HG02763 (cell line): ENCODE data around the gene TEAD4.

Experiments used
- ATAC-seq: cut with Tn5 transposase; IDR thresholded peaks from one replicate; pipeline ENCODE4 v1.9.1; 2021; ENCODE audit warnings: mild to moderate bottlenecking, moderate library complexity; ENCODE audit not compliant: unreplicated experiment

Gene TEAD4

DNA sequence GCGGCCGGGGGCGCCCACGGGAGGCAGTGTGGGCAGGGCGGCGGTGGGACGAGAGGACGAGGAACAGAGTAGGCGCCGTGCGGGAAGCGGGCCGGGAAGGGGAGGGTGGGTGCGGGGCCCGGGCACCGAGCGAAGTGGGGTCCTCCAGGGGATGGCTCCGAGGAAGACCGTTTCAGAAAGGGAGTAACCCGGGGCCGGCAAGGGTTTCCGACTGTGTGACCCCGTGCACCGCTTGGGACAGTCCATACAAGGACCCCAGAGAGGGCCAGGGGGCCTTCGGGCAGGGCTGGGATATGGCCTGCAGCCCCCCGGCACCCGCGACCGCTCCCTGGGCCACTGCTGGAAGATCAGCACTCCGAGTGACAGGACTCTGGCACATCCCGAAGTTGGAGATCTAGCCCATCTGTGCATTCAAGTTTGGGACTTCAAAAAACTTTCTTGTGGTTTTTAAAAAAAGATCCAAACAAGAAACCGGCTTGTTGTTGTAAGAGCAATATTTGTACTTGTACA, 118.4 kb downstream of the TEAD4 start:
- peak; percentile 9 for ATAC-seq

DNA sequence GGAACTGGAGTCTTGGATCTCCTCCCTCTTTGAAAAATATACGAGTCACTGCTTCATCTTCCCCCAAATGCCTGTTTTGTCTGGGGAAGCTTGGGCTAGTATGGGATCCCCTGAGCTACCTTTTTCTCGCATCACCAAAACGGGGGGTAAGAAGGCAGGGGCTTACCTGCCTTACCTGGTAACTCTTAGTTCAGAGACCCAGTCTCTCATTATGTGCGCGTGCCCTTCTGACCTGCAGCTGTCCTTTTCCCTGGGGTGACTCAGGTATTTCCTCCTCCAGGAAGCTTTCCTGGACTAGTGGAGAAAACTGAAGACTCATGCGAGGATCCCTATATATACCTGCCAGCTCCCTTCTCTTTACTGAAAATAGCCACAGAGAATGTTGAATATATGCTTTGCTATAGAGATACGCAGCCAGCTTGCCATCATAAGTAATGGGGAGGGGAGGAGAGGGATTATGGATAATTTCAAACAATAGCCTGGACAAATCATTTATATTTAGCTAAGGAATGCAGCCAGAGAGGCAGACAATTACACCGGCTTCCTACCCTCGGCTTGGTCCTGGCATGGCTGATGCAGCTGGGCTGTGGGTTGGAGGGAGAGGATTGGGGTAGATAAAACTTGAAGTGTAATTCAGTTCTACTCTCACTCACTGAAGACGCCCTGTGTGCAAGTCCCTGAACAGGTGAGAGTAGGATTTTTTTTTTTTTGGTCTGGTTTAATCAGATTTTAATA, 119.1 kb downstream of the TEAD4 start:
- no peak for ATAC-seq

DNA sequence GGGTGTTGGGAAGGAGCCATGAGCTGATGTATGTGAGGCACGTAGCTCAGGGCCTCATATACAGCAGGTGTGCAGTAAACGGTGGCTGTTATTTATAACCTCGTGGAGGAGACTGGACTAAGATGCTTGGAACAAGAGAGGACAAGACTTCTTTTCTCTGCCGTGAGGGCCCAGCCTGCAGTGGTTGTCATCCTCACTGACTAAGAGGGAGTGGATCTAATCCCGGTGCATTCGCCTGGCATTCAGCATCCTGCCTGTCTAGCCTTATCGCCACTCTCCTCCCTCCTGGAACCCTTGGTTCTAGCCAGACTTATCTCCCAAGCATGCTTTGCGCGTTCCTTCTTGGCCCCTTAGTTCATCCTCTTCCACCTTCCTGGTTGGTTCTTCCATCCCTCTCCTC, 121.9 kb downstream of the TEAD4 start:
- ATAC-seq: no peak

DNA sequence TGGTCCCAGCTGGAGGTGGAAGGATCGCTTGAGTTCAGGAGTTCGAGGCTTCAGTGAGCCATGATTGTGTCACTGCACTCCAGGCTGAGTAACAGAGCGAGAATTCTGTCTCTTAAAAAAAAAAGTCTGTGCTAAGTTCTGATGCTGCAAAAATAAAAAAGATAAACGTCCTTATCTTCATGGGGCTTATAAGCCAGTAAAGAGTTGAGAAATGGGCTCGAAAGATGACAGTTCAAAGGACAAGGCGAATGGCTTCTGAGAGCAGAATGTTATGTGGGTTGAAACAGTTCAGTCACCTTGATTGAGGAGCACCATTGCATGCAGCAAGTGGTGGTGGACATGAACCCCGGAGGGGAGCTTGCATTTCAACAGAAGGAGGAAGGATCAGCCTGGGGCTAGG, 122.7 kb downstream of the TEAD4 start:
- no peak for ATAC-seq

DNA sequence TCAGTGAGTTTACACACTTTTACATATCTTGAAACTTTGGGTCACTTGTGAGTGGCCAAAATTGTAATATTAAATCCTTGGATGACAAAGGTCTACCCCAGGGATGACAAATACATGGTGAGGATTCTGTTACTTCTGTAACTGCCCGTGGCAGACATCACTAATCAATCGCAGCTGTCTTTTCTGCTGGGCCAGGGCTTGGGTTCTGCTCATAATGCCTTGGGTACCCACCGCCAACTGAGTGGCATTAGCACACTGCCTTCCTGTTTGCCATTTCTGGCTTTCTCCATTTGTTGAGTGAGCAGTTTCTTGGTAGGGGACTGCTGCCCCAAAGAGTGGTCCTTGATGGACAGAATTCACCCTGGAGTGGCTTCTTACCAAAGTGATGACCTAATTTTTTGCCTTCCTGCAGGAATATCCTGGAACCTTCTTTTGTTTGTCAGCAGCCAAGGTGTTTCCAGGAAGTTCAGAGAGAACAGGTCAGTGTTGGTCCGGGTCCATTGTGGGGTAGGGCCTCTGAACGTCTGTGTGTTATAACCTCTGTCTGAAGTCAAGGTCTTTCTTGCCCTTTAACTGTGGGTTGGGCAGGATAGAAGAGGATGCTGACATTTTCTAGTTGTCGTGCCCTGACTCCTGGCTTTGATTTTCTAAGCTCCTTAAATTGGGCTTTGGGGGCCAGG, 124.2 kb downstream of the TEAD4 start:
- ATAC-seq: no peak

DNA sequence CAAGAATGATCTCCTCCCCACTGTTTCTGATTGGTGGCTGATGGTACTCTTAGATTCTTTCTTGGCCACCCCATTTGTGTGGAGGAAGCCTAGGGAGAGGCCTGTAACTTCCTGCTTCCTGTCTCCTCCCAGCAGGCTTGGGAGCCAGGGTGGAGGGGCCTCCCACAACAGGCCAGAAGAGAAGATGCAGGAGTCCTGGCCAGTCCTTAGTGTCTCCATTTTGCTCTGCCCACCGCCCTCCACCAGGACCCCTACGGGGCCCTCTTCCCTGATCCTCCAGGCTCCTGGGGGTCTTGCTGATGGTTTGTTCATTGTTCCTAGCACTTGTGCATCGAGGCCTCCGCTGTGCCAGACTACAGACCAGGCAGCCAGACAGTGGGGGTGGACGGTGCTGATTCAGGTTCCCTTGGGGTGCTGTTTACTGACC, 124.7 kb downstream of the TEAD4 start:
- no peak for ATAC-seq

DNA sequence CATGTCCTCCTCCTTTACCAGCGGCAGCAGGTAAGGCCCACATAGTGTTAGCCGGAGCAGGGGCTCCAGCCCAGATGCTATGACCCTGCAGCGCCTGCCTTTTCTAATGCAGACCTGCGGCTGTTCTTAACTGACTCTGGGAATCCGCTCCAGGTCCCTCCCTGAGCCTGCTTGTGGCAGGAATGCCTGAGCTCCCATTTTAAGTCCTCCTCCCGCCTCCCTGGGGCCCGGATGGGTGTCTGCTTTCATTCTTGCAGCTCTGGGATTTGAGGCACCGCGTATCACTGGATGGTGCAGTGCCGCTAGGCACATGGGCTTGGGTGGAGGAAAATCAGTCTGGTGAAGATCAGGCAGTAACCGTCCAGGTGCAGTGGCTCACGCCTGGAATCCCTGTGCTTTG, 125.5 kb downstream of the TEAD4 start:
- ATAC-seq: no peak

DNA sequence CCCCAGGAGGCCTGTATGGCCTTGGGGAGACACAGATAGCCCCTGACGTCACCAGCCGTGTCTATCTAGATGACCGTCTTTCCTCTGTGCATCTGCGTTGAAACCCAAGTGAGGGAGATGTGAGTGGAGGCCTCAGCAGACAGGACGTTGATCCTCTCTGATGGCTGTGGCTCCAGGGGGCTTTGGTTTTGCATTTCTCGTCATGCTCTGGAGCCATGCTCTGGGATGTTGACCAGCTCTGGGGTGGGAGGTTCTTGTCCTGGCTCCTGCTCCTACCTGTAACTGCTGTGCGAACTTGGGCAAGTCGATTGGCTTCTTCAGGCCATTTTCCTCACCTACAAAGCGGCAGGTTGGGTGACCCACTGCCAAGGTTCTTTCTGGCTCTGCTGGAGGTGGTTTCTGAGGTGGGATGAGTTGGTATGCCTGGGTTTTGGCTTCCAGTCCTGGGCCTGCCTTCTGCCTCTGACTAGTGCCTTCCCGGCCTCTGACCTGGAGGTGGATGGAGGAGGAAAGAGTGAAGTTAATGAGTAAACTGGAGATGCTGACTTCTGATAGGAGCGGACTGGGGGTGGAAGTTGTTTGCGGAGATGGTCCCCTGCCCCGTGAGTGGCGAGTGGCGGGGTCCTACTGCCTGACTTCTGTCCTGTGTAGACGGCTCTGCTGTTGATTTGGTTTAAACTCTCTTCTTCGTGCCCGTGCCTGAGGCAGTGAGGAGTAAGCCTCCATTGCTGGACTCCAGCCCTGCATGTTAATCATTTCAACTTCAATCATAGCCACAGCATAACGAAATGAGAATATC, 126.3 kb downstream of the TEAD4 start:
- ATAC-seq: no peak

DNA sequence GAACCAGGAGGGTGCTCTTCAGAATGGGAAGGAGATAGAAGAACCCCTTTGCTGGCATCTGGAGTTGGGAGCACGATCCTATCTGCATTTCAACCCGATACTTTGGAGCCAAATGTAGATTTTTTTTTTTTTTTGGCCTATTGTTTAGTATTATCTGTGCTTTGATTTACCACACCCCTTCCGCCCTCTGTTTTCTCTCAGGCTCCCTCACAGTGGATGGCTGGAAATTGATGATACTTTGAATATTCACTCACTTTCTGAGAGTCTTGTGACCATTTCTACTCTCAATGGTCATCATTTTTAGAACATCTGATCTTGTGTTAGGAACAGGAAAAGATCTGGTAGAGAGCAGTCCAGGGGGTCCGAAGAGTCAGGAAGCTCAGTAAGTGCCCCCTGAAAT, 127.0 kb downstream of the TEAD4 start:
- ATAC-seq: no peak

DNA sequence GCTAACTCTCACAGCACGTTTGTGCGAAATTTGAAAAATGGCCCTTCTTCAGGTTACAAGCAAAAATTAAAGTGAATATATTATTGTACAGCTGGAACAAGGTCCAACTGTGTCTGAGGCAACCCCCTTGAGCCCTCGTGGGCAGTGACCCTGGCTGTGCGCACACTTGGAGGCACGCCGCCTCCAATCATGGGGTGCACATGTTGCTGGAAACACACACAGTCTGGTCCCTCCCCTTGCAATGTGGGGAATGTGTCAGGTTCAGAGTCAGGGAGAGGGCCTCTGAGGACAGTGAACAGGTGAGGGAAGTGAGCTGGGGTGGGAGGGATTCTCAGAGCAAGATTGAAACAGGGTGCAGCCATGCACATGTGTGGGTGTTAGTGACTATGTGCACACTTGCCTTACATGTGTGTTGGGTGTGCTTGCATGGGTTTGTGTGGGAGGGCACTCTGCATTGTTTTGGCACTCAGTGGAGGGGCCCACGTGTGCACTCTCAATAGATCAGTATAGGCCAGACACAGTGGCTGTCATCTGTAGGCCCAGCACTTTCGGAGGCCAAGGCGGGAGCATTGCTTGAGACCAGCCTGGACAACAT, 127.6 kb downstream of the TEAD4 start:
- ATAC-seq: no peak

DNA sequence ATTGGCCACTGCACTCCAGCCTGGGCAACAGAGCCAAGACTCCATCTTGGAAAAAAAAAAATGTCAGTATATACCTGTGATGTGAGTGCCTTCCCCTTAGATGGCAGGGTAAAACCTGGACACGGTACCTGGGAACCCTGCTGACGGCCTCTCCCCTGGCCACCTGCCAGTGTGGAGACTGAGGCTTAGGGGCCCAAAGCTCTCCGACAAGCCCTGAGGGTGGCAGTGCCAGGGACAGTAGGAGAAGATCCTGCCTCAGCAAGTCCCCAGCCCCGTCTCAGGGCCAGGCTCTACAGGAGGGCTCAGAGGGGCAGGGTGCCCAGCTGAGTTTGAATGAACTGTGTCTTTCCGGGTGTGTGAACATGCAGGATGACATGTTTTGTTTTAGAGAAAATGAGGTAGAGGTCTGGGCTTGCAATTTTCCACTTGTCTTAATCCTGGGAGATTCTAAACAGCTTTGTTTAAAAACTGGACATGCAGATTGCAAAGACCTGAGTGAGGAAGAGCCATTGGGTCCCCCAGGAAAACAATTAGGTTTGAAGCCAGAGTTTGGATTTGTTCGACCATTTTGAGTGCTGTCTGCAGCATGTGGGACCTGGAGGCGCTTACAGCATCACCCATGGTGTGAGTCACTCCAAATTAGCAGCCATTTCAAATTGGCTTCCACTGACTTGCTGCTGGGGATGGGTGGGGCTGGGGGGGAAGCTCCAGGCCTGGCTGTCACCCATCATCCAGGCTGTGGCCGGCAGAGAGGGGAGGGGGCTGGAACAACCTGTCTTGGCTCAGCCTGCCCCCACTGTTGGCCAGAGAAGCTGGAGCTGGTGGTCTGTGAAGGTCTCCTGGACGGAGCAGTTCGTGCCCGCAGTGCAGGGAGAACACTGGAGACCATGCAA, 128.8 kb downstream of the TEAD4 start:
- ATAC-seq: no peak

DNA sequence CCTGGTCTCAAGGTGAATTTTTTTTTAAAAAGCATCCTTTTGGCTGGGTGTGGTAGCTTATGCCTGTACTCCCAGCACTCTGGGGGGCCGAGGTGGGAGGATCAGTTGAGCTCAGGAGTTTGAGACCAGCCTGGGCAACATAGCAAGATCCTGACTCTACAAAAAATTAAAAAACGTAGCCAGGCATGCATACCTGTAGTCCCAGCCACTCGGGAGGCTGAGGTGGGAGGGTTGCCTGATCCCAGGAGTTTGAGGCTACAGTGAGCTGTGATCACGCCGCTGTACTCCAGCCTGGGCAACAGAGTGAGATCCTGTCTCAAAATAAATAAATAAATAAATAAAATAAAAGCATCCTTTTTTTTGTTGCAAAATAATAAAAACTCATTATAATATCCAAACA, 130.4 kb downstream of the TEAD4 start:
- no peak for ATAC-seq
